Measurements from ENCODE around the gene BST1. TPM values are rescaled to one million over a fixed set of nuclear protein-coding genes. Genes with fewer than 3 reads are reported as not detected.

BST1 gene
- polyA plus RNA-seq, 1 donor from 2014 or later, result 0.21 TPM

GRCh38 chr4:15737255-15737654, 34.4 kb downstream of the BST1 start:
- H3K27me3 Mint-ChIP-seq, result peaks cover 7% of the 10 kb centered on the region
- H3K36me3 Mint-ChIP-seq, result peaks cover 1% of the 10 kb centered on the region
- peaks cover 0 to 6% (median 4%) of the 10 kb centered on the region in 3 donors for H3K9me3 Mint-ChIP-seq
- H3K4me1 Mint-ChIP-seq, result peaks cover 0 to 4% (median 2%) of the 10 kb centered on the region in 3 donors
- H3K4me3 Mint-ChIP-seq, result no peak overlapping the region
- H3K27ac Mint-ChIP-seq, result no peak overlapping the region

- Mint-ChIP-seq H3K27me3 (peaks cover 7% of the 10 kb centered on the region), H3K36me3 (peaks cover 1% of the 10 kb centered on the region), H3K4me3 (no peak overlapping the region), H3K27ac (no peak overlapping the region), H3K4me1 (peaks cover 0 to 4% (median 3%) of the 10 kb centered on the region in 3 donors), H3K9me3 (peaks cover 0 to 14% (median 8%) of the 10 kb centered on the region in 3 donors)
Measured at GRCh38 chr4:15738877-15739276, 36.0 kb downstream of the BST1 start.

GRCh38 chr4:15740764-15741404, 38.0 kb downstream of the BST1 start:
- Mint-ChIP-seq H3K36me3 (peaks cover 1% of the 10 kb centered on the region), H3K9me3 (peaks cover 0 to 15% (median 12%) of the 10 kb centered on the region in 3 donors), H3K27ac (no peak overlapping the region), H3K4me3 (no peak overlapping the region), H3K27me3 (peaks cover 4% of the 10 kb centered on the region), H3K4me1 (peaks cover 0 to 3% (median 3%) of the 10 kb centered on the region in 3 donors)

GRCh38 chr4:15742083-15742582, 39.3 kb downstream of the BST1 start:
- no peak overlapping the region for H3K27ac Mint-ChIP-seq
- H3K4me1 Mint-ChIP-seq, result peaks cover 0 to 1% (median 0%) of the 10 kb centered on the region in 3 donors
- no peak overlapping the region for H3K4me3 Mint-ChIP-seq

GRCh38 chr4:15742637-15743036, 39.8 kb downstream of the BST1 start:
- Mint-ChIP-seq H3K4me1 (peaks cover 0 to 1% (median 0%) of the 10 kb centered on the region in 3 donors), H3K9me3 (peaks cover 2 to 20% (median 16%) of the 10 kb centered on the region in 3 donors), H3K4me3 (no peak overlapping the region), H3K27ac (no peak overlapping the region), H3K27me3 (peaks cover 3% of the 10 kb centered on the region), H3K36me3 (peaks cover 1% of the 10 kb centered on the region)

More at GRCh38 chr4:15742083-15742582, 39.3 kb downstream of the BST1 start:
- peaks cover 1% of the 10 kb centered on the region for H3K36me3 Mint-ChIP-seq
- peaks cover 3% of the 10 kb centered on the region for H3K27me3 Mint-ChIP-seq
- H3K9me3 Mint-ChIP-seq, result peaks cover 2 to 20% (median 16%) of the 10 kb centered on the region in 3 donors

GRCh38 chr4:15744016-15744545, 41.2 kb downstream of the BST1 start:
- Mint-ChIP-seq H3K27me3 (peaks cover 3% of the 10 kb centered on the region), H3K27ac (no peak overlapping the region)

GRCh38 chr4:15746110-15746509, 43.2 kb downstream of the BST1 start:
- Mint-ChIP-seq H3K36me3 (no peaks in the 10 kb centered on the region), H3K4me1 (peaks cover 0 to 1% (median 0%) of the 10 kb centered on the region in 3 donors), H3K27me3 (peaks cover 3% of the 10 kb centered on the region), H3K4me3 (no peak overlapping the region), H3K9me3 (peaks cover 5 to 24% (median 14%) of the 10 kb centered on the region in 3 donors), H3K27ac (no peak overlapping the region)

More at GRCh38 chr4:15744016-15744545, 41.2 kb downstream of the BST1 start:
- Mint-ChIP-seq H3K4me1 (peaks cover 0 to 1% (median 0%) of the 10 kb centered on the region in 3 donors), H3K36me3 (peaks cover 1% of the 10 kb centered on the region), H3K9me3 (peaks cover 4 to 20% (median 16%) of the 10 kb centered on the region in 3 donors), H3K4me3 (no peak overlapping the region)

- Mint-ChIP-seq H3K9me3 (peaks cover 5 to 12% (median 7%) of the 10 kb centered on the region in 3 donors), H3K4me3 (no peak overlapping the region), H3K27me3 (peaks cover 5% of the 10 kb centered on the region), H3K4me1 (peaks cover 0 to 2% (median 0%) of the 10 kb centered on the region in 3 donors), H3K27ac (no peak overlapping the region), H3K36me3 (no peaks in the 10 kb centered on the region)
Measured at GRCh38 chr4:15749001-15749400, 46.1 kb downstream of the BST1 start.

- peaks cover 13 to 19% (median 18%) of the 10 kb centered on the region in 3 donors for H3K4me1 Mint-ChIP-seq
- H3K27me3 Mint-ChIP-seq, result peaks cover 4% of the 10 kb centered on the region
- H3K9me3 Mint-ChIP-seq, result peaks cover 2 to 8% (median 5%) of the 10 kb centered on the region in 3 donors
- no peak overlapping the region for H3K27ac Mint-ChIP-seq
- H3K4me3 Mint-ChIP-seq, result no peak overlapping the region
- no peaks in the 10 kb centered on the region for H3K36me3 Mint-ChIP-seq
Measured at GRCh38 chr4:15751153-15751552, 48.3 kb downstream of the BST1 start.

GRCh38 chr4:15753081-15753480, 50.2 kb downstream of the BST1 start:
- Mint-ChIP-seq H3K4me1 (peaks cover 23 to 31% (median 28%) of the 10 kb centered on the region in 3 donors), H3K36me3 (no peaks in the 10 kb centered on the region), H3K27me3 (peaks cover 2% of the 10 kb centered on the region), H3K27ac (no peak overlapping the region), H3K9me3 (peaks cover 0 to 6% (median 1%) of the 10 kb centered on the region in 3 donors), H3K4me3 (no peak overlapping the region)

GRCh38 chr4:15753786-15754185, 50.9 kb downstream of the BST1 start:
- Mint-ChIP-seq H3K4me1 (peaks cover 23 to 31% (median 28%) of the 10 kb centered on the region in 3 donors), H3K27me3 (peaks cover 2% of the 10 kb centered on the region), H3K36me3 (no peaks in the 10 kb centered on the region), H3K27ac (peak overlapping the region in 1 of 3 donors; percentile 58), H3K4me3 (peak overlapping the region in 1 of 4 donors; percentile 75), H3K9me3 (peaks cover 0 to 6% (median 1%) of the 10 kb centered on the region in 3 donors)

- H3K4me1 Mint-ChIP-seq, result peaks cover 23 to 31% (median 29%) of the 10 kb centered on the region in 3 donors
- no peak overlapping the region for H3K4me3 Mint-ChIP-seq
- peaks cover 0 to 6% (median 1%) of the 10 kb centered on the region in 3 donors for H3K9me3 Mint-ChIP-seq
- H3K27ac Mint-ChIP-seq, result peak overlapping the region in 1 of 3 donors; percentile 58
- no peaks in the 10 kb centered on the region for H3K36me3 Mint-ChIP-seq
- H3K27me3 Mint-ChIP-seq, result peaks cover 2% of the 10 kb centered on the region
Measured at GRCh38 chr4:15754323-15754722, 51.5 kb downstream of the BST1 start.

- Mint-ChIP-seq H3K36me3 (no peaks in the 10 kb centered on the region), H3K27ac (peak overlapping the region; percentile 18 to 20 (median 19)), H3K4me1 (peaks cover 23 to 32% (median 31%) of the 10 kb centered on the region in 3 donors)
Measured at GRCh38 chr4:15755321-15756155, 52.7 kb downstream of the BST1 start.

GRCh38 chr4:15756361-15756861, 53.5 kb downstream of the BST1 start:
- peaks cover 23 to 32% (median 31%) of the 10 kb centered on the region in 3 donors for H3K4me1 Mint-ChIP-seq
- peak overlapping the region; percentile 18 to 60 (median 20) for H3K27ac Mint-ChIP-seq
- peaks cover 3% of the 10 kb centered on the region for H3K27me3 Mint-ChIP-seq
- no peaks in the 10 kb centered on the region for H3K9me3 Mint-ChIP-seq
- no peaks in the 10 kb centered on the region for H3K36me3 Mint-ChIP-seq
- peak overlapping the region; percentile 10 to 81 (median 68) for H3K4me3 Mint-ChIP-seq

More at GRCh38 chr4:15755321-15756155, 52.7 kb downstream of the BST1 start:
- Mint-ChIP-seq H3K4me3 (peak overlapping the region; percentile 17 to 73 (median 47)), H3K27me3 (peaks cover 3% of the 10 kb centered on the region), H3K9me3 (peaks cover 0 to 6% (median 1%) of the 10 kb centered on the region in 3 donors)
